GM21447 (cell line): ENCODE data around the gene CRLF3.
"Not testable (repeated sequence)": the region's sequence is repeated elsewhere in the genome, so short reads cannot be mapped to it uniquely, and the experiment has no call there.

Experiments
- ATAC-seq: cut with Tn5 transposase; IDR thresholded peaks from one replicate; pipeline ENCODE4 v1.9.1; 2021; ENCODE audit not compliant: unreplicated experiment

Gene CRLF3

GRCh38 chr17:30816165-30816564 is 8.3 kb downstream of the CRLF3 start:
- ATAC-seq: no peak

- not testable (repeated sequence) for ATAC-seq
These were observed 9.6 kb downstream of the CRLF3 start for GRCh38 chr17:30814860-30815259.

- ATAC-seq: not testable (repeated sequence)
These were observed 10.3 kb downstream of the CRLF3 start for GRCh38 chr17:30814236-30814635.

- no peak for ATAC-seq
These were observed 12.0 kb downstream of the CRLF3 start for GRCh38 chr17:30812218-30813177.

- no peak for ATAC-seq
These were observed 14.6 kb downstream of the CRLF3 start for GRCh38 chr17:30809867-30810266.

DNA sequence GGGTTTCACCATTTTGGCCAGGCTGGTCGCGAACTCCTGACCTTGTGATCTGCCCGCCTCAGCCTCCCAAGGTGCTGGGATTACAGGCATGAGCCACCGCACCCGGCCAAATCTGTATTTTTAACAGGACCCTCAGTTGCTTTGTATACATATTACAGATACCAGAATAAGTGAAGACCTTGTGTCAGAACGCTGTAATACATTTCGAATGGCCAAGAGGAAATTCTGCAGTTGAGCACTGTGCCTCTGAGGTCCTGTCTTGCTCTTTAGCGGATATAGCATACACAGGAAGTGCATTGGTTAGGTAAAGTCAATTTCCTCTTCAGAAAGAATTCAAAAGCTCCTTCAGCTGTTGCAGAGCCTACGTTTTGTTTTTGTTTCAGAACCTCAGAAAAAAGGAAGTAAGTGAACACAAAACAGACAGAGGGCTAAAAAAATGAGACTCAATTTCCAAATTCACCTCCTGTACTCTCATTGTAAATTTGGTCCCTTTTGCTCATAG is 15.7 kb downstream of the CRLF3 start:
- ATAC-seq: peak; percentile 86

DNA sequence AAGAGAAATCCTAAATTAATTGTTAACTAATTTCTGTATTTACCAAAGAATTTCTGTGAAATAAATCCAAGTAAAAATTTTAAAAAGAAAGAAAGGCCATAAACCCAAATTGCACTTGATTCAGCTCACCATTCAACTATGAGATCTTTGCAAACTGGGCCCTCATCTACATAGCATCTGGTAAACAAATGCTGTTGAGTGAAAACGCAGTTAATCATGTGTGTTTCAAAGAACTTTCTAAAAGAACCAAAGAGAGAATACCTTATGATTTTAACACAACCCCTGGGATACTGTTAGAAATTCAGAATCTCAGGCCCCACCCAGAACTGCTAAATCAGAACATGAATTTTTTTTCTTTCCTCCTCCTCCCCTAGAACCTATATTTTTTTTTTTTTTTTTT is 16.6 kb downstream of the CRLF3 start:
- no peak for ATAC-seq

DNA sequence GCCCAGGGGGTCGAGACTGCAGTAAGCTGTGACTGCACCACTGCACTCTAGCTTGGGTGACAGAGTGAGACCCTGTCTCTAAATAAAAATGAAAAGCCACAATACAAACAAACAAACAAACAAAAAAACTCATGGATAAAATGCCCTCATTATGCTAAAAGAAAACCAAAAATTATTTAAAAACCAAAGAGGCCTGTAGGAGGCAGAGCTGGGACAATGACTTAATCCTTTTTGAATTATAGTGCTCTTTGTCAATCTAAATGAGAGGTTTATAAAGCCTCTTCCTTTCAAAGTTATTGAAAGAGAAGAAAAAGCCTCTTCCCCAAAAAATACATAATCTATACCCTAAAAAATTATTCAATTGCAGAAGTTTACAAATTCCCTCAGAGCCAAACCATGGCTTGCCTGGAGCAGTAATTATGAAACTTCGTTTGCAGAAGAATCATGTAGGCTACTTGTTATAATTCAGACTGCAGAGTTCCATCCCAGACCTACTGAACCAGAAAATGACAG is 18.5 kb downstream of the CRLF3 start:
- ATAC-seq: no peak

- no peak for ATAC-seq
These were observed 22.8 kb downstream of the CRLF3 start for GRCh38 chr17:30801671-30802070.

GRCh38 chr17:30796016-30796415 is 28.5 kb downstream of the CRLF3 start:
- no peak for ATAC-seq

GRCh38 chr17:30794372-30794771 is 30.1 kb downstream of the CRLF3 start:
- no peak for ATAC-seq

- ATAC-seq: no peak
These were observed 31.1 kb downstream of the CRLF3 start for GRCh38 chr17:30793282-30793977.

DNA sequence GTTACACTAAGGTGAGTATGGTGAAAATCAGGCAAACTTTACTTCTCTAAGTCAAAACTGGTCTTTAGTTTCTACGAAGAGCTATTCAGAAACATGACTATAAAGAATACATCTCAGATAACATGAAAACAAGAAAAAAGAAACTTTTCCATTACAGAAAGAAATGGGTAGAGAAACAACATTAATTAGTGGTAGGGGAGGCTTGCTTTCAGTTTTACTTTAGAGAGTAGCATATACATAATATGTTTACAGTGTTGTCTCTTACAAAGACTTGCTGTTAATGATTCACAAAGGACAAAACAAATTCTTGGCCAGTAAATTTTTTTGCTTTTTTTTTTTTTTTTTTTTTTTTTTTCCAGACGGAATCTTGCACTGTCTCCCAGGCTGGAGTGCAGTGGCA is 34.2 kb downstream of the CRLF3 start:
- ATAC-seq: no peak

GRCh38 chr17:30788918-30789317 is 35.6 kb downstream of the CRLF3 start:
- no peak for ATAC-seq

- no peak for ATAC-seq
These were observed 42.3 kb downstream of the CRLF3 start for GRCh38 chr17:30782206-30782605.

DNA sequence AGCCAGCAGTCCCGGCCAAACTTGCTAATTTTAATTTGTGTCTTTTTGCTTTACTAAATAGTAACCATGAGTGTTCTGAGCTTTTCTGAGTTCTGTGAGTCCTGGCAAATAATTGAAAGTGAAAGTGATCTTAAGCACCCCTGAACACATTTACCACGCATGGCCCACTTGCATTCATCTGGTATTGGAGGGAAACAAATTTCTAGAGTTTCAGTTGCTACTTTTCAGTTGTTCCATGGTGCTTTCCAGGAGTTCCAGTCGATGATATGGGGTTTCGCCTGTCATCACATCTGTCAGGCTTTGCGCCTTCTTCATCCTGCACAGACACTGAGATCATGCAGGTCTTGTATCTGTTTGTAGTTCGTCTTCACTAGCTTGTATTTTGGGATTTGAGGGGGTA is 44.1 kb downstream of the CRLF3 start:
- no peak for ATAC-seq

- ATAC-seq: not testable (repeated sequence)
These were observed 55.7 kb downstream of the CRLF3 start for GRCh38 chr17:30768771-30769170.

DNA sequence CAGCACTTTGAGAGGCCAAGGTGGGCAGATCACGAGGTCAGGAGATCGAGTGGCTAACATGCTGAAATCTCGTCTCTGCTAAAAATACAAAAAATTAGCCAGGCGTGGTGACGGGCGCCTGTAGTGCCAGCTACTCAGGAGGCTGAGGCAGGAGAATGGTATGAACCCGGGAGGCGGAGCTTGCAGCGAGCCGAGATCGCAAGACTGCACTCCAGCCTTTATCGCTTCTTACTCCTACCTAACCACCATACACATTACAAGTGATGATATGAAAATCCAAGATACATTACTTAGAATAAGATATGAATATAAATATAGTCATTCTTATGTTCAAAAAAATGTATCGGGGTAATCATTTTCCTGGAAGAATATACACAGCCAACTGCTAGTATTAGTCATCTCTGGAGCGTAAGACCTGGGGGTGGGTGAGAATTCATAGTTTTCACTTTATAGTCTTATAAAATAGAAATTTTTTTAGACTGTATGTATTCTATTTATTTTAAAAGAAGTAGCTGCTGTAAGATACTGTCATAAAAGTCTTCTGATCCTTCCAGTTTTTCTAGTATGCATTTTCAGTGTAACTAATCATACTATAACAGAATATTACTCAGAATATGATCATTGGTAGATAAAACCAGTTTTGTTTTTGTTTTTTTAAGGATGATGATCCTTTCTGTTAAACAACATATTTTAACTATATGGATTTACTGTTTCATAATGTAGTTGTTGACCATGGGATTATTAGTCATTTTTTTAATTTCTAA is 56.7 kb downstream of the CRLF3 start:
- ATAC-seq: not testable (repeated sequence)

DNA sequence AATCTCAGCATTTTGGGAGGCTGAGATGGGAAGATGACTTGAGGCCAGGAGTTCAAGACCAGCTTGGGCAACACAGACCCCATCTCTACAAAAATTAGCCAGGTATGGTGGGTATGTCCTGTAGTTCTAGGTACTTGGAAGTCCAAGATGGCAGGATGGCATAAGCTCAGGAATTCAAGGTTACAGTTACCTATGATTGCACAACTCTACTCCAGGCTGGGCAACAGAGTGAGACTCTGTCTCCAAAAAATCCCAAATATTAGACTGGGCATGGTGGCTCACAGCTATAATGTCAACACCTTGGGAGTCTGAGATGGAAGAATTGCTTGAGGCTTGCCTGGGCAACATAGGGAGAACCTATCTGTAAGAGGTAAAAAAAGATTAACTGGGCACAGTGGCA is 63.4 kb downstream of the CRLF3 start:
- ATAC-seq: no peak

- not testable (repeated sequence) for ATAC-seq
These were observed 71.2 kb downstream of the CRLF3 start for GRCh38 chr17:30753291-30753690.

DNA sequence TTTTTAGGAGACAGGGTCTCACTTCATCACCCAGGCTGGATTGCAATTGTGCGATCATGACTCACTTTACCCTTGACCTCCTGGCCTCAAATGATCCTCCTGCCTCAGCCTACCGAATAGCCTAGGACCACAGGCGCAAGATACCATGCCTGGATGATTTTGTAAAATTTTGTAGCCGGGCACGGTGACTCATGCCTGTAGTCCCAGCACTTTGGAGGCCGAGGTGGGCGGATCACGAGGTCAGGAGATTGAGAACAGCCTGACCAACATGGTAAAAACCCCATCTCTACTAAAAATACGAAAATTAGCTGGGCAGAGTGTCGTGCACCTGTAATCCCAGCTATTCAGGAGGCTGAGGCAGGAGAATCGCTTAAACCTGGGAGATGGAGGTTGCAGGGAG is 73.5 kb downstream of the CRLF3 start:
- not testable (repeated sequence) for ATAC-seq
